OCI-M1 (cell line): Measurements from ENCODE around the gene ACBD6.

ENCODE experiments used
- DNase-seq: peaks from one replicate; lab custom pipeline; 2025; lab: John Stamatoyannopoulos, UW

ACBD6 gene

GRCh38 chr1:180239145-180240096, 263.0 kb downstream of the ACBD6 start:
- no peak for DNase-seq

GRCh38 chr1:180238675-180239074, 263.7 kb downstream of the ACBD6 start:
- DNase-seq = no peak
